K562 (cell line): ENCODE measurements around the gene NUP88. TPM values are rescaled to one million over a fixed set of nuclear protein-coding genes. Genes with fewer than 3 reads are reported as not detected.
"Not testable (repeated sequence)": the region's sequence is repeated elsewhere in the genome, so short reads cannot be mapped to it uniquely, and the experiment has no call there.

Experiments
- ATAC-seq: fragments of 200-7000 bp; cut with Tn5 transposase; 3 replicates; pipeline ENCODE4 v1.9.1; 2020; ENCODE audit warnings: moderate library complexity
- BruUV-seq: library from RNA; stranded (reverse); fragments of 400-500 nt; replicated peaks from 2 replicates; lab custom pipeline; 2021; lab: Mats Ljungman, UMichigan
- CTCF ChIA-PET: fragments of 300-600 bp; formaldehyde crosslinking; extraction: SDS; loops from one replicate; lab custom pipeline; 2021; ENCODE audit warnings: low intra/inter-chr PET ratio; lab: Yijun Ruan, JAX
- POLR2A ChIA-PET: fragments of 300-600, 350-650 bp; sonication (Branson Sonifier 250); formaldehyde crosslinking; extraction: SDS; loops from one replicate; lab custom pipeline; 2021; ENCODE audit warnings: antibody characterized with exemption, inconsistent platforms; lab: Yijun Ruan, JAX
- DNase-seq, 4 experiments: peaks; one replicate each; pipeline versions ENCODE4 v3.0.0 to v3.0.0-alpha.2; 2011 to 2018; ENCODE audit warnings: low spot score in 3 of 4, mixed read lengths in 3 of 4; ENCODE audit errors: extremely low read depth in 1 of 4
- FAIRE-seq: peaks from 2 replicates; lab custom pipeline; 2011; peaks lifted over from hg19 to GRCh38; lab: Jason Lieb, UNC
- H2AFZ ChIP-seq: 2 replicates; pipeline ENCODE4 v1.6.0; 2011; ENCODE audit warnings: low read depth, low read length, control low read depth, inconsistent platforms
- H3K27ac ChIP-seq: fragments of 200-600 bp; 3 replicates; pipeline ENCODE4 v1.8.0; 2011; ENCODE audit warnings: low read depth, mild to moderate bottlenecking, control low read depth, inconsistent platforms, low read length, moderate library complexity, mixed read lengths; ENCODE audit errors: extremely low read depth
- H3K27me3 ChIP-seq, 2 experiments: fragments of 300-600 bp in 1 of 2; 2 replicates in 1 of 2; 3 replicates in 1 of 2; pipeline versions ENCODE4 v1.6.0 to v1.8.0; 2011; ENCODE audit warnings: inconsistent platforms in 2 of 2, low read length in 2 of 2, mild to moderate bottlenecking in 1 of 2, mixed read lengths in 1 of 2, moderate library complexity in 1 of 2; ENCODE audit not compliant: control insufficient read depth in 2 of 2, insufficient read depth in 2 of 2
- H3K36me3 ChIP-seq: fragments of 300-600 bp; 3 replicates; pipeline ENCODE4 v1.8.0; 2011; ENCODE audit warnings: mild to moderate bottlenecking, low read length, inconsistent platforms; ENCODE audit not compliant: control insufficient read depth, insufficient read depth
- H3K4me1 ChIP-seq, 2 experiments: fragments of 200-600 bp in 1 of 2; replicated peaks in 1 of 2; 2 replicates in 1 of 2; 3 replicates in 1 of 2; pipeline versions ENCODE4 v1.5.1 to v1.8.0; 2011; ENCODE audit warnings: inconsistent platforms in 2 of 2, low read length in 2 of 2, mild to moderate bottlenecking in 1 of 2, mixed read lengths in 1 of 2, moderate library complexity in 1 of 2; ENCODE audit not compliant: control insufficient read depth in 2 of 2, insufficient read depth in 2 of 2
- H3K4me2 ChIP-seq: 2 replicates; pipeline ENCODE4 v1.6.1; 2011; ENCODE audit warnings: low read length, control low read depth, inconsistent platforms, mixed read lengths; ENCODE audit not compliant: insufficient read depth
- H3K4me3 ChIP-seq: fragments of 200-600 bp; sonication (generic), shearing (Covaris generic); 2 replicates; pipeline ENCODE4 v1.5.1; 2016; ENCODE audit warnings: control low read depth, inconsistent platforms
- H3K79me2 ChIP-seq: fragments of 200-600 bp; 3 replicates; pipeline ENCODE4 v1.8.0; 2011; ENCODE audit warnings: low read length, inconsistent platforms; ENCODE audit not compliant: control insufficient read depth, insufficient read depth
- H3K9ac ChIP-seq, 2 experiments: 2 replicates each; pipeline versions ENCODE4 v1.6.0 to v1.6.1; 2011; ENCODE audit warnings: low read depth in 2 of 2, low read length in 2 of 2, control low read depth in 1 of 2, inconsistent platforms in 1 of 2, mild to moderate bottlenecking in 1 of 2, mixed read lengths in 1 of 2; ENCODE audit not compliant: insufficient read depth in 1 of 2
- H3K9me1 ChIP-seq: one replicate; pipeline ENCODE4 v1.6.0; 2011; ENCODE audit warnings: inconsistent platforms, mild to moderate bottlenecking, low read length, moderate library complexity; ENCODE audit not compliant: control insufficient read depth, insufficient read depth
- H3K9me3 ChIP-seq: replicated peaks from 2 replicates; pipeline ENCODE4 v1.5.1; 2011; ENCODE audit warnings: low read depth, low read length, inconsistent platforms; ENCODE audit not compliant: control insufficient read depth, insufficient read depth
- H4K20me1 ChIP-seq: replicated peaks from 2 replicates; pipeline ENCODE4 v1.6.1; 2011; ENCODE audit warnings: low read length, inconsistent platforms, mixed read lengths; ENCODE audit not compliant: control insufficient read depth, insufficient read depth
- ZBTB33 ChIP-seq: sonication (generic); formaldehyde crosslinking; IDR thresholded peaks from 2 replicates; pipeline ENCODE4 v1.8.1; 2023; ENCODE audit warnings: mild to moderate bottlenecking, missing genetic modification reagents
- ZNF384 ChIP-seq: IDR thresholded peaks from 2 replicates; pipeline ENCODE4 v1.6.1; 2012; ENCODE audit warnings: low read depth, low read length, improper control_type of control experiment
- WGBS: fragments of 100-300 bp; shearing (Covaris generic); methylation state at CpG from one replicate; pipeline ENCODE4 v1.1.6; 2016; ENCODE audit warnings: low coverage, mixed read lengths; ENCODE audit not compliant: insufficient coverage; ENCODE audit errors: missing lambda C conversion rate; 5-methylcytosine and 5-hydroxymethylcytosine counted together
- in situ Hi-C: fragments of 300-500 bp; cut with MboI; formaldehyde crosslinking; loops from 4 replicates; pipeline ENCODE4 v1.15.0; 2018; ENCODE audit warnings: inconsistent platforms, mixed read lengths
- intact Hi-C: fragments of 100-400 bp; cut with micrococcal nuclease; formaldehyde crosslinking; loops from 2 replicates; pipeline ENCODE4 v1.14.2; 2022
- polyA plus RNA-seq, 8 experiments: library from polyadenylated mRNA; depleted of rRNA in 4 of 8; stranded (reverse) in 5 of 8; unstranded in 3 of 8; fragments of >200 nt; fragmentation: Nextera tagmentation in 2 of 8; fragmentation: Illumina TruSeq in 1 of 8; extraction: Ambion mirVana in 2 of 8; extraction: Trizol in 1 of 8; gene quantifications; 2 replicates each; pipeline versions ENCODE4 v1.2.1 to v1.2.3, GENCODE V29; 2011 to 2014; ENCODE audit warnings: inconsistent platforms in 1 of 8, missing spikeins in 1 of 8
- total RNA-seq, 7 experiments: library from RNA; depleted of rRNA in 6 of 7; stranded (reverse); fragments of >200 nt in 6 of 7; fragmentation: Illumina TruSeq in 2 of 7; extraction: Trizol in 2 of 7; gene quantifications; 2 replicates each; pipeline versions ENCODE4 v1.2.1 to v1.2.3, GENCODE V29; 2011 to 2021; ENCODE audit warnings: low replicate concordance in 1 of 7

Gene NUP88
- total and polyA plus RNA-seq, 9 of the 15 experiments (the other 6 are each of a cell fraction or from before 2014, with no cell fraction given) = 59.9 to 160 (median 119) TPM

GRCh38 chr17:5431234-5431633 is 11.8 kb upstream of the NUP88 start:
- peak; percentile 58 for FAIRE-seq
- peak in 1 of 4 experiments; percentile 50 for DNase-seq
- H3K27ac ChIP-seq, BruUV-seq, H3K9ac ChIP-seq, H2AFZ ChIP-seq, H3K4me3 ChIP-seq, H3K9me3 ChIP-seq, H3K9me1 ChIP-seq, H3K4me2 ChIP-seq, intact Hi-C loops, H3K27me3 ChIP-seq, in situ Hi-C loops, CTCF ChIA-PET, H4K20me1 ChIP-seq, H3K4me1 ChIP-seq: not testable (repeated sequence)
- WGBS = no CpG with 5 or more reads among the region's 5 CpGs
- peak; percentile 73 for ATAC-seq
- TF ChIP-seq ZBTB33 (CRISPR knock-in tag) = peak; percentile 58; the same call in 1 of the 2 replicates
- TF ChIP-seq ZNF384 = peak; percentile 71
- peaks cover 18% of the 10 kb centered on the region for H3K79me2 ChIP-seq
- POLR2A ChIA-PET = interaction anchor here (4.1 kb wide), 1 partner anchor 12 kb away, joined by 13 read pairs; the partner anchor contains the start of genes NUP88 and RPAIN
- H3K36me3 ChIP-seq = peaks cover 78% of the 10 kb centered on the region
